IMR-90 (cell line): ENCODE measurements around the gene RNU6-1.

Experiments used
- CEBPB ChIP-seq: IDR thresholded peaks from 2 replicates; pipeline ENCODE4 v1.6.1; 2012; ENCODE audit warnings: low read depth, low read length, improper control_type of control experiment
- NFE2L2 ChIP-seq: fragments of 150-350 bp; IDR thresholded peaks from 2 replicates; pipeline ENCODE4 v1.6.1; 2016; ENCODE audit warnings: low read depth, mild to moderate bottlenecking, low read length
- POLR2A ChIP-seq: IDR thresholded peaks from 2 replicates; pipeline ENCODE4 v1.6.1; 2012; ENCODE audit warnings: mild to moderate bottlenecking, low read depth, low read length
- RAD21 ChIP-seq: IDR thresholded peaks from 2 replicates; pipeline ENCODE4 v1.6.1; 2012; ENCODE audit warnings: low read length, improper control_type of control experiment
- RCOR1 ChIP-seq: IDR thresholded peaks from 2 replicates; pipeline ENCODE4 v1.6.1; 2012; ENCODE audit warnings: mild to moderate bottlenecking, low read length, improper control_type of control experiment; ENCODE audit not compliant: insufficient replicate concordance
- RFX5 ChIP-seq: IDR thresholded peaks from 2 replicates; pipeline ENCODE4 v1.8.0; 2012; ENCODE audit warnings: low read depth, mild to moderate bottlenecking, low read length, moderate library complexity
- SMC3 ChIP-seq: fragments of 150-350 bp; IDR thresholded peaks from 2 replicates; pipeline ENCODE4 v1.6.1; 2016; ENCODE audit warnings: low read depth, mild to moderate bottlenecking, antibody characterized with exemption, low read length, moderate library complexity
- TF ChIP-seq, protein P1 (sequence below): conservative IDR thresholded peaks from 2 replicates; pipeline ENCODE4 v1.5.1; 2012; ENCODE audit warnings: mild to moderate bottlenecking, low read depth, low read length, improper control_type of control experiment

DNA sequence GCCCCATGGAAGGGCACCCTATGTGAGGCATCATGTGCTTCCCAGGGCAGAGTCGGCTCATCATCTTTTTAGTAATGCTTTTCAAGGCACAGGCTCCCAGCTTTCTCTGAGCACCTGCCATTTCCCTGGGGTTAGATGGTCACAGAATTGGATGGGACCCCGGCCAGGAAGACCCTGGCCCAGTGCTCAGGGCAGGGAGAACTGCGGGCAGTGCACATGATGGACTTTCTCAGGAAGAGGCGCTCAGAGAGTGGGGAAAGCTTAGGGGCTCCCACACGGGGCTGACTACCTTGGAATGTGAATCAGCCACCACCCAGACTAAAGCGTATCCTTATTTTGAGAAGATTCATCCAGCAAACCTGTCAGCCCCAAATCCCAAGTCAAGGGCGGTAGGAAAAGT, 31.0 kb downstream of the RNU6-1 start:
- TF ChIP-seq, protein P1, sequence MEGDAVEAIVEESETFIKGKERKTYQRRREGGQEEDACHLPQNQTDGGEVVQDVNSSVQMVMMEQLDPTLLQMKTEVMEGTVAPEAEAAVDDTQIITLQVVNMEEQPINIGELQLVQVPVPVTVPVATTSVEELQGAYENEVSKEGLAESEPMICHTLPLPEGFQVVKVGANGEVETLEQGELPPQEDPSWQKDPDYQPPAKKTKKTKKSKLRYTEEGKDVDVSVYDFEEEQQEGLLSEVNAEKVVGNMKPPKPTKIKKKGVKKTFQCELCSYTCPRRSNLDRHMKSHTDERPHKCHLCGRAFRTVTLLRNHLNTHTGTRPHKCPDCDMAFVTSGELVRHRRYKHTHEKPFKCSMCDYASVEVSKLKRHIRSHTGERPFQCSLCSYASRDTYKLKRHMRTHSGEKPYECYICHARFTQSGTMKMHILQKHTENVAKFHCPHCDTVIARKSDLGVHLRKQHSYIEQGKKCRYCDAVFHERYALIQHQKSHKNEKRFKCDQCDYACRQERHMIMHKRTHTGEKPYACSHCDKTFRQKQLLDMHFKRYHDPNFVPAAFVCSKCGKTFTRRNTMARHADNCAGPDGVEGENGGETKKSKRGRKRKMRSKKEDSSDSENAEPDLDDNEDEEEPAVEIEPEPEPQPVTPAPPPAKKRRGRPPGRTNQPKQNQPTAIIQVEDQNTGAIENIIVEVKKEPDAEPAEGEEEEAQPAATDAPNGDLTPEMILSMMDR: no peak
- TF ChIP-seq POLR2A (no peak), NFE2L2 (no peak), RFX5 (no peak), CEBPB (no peak), RAD21 (no peak), RCOR1 (no peak), SMC3 (no peak)
